Tibial artery (tissue), 4 donors: ENCODE measurements around the gene CRB3.

ENCODE experiments used
- DNase-seq, 2 donors: peaks; one replicate each; pipeline ENCODE4 v3.0.0-alpha.2; 2019
- H3K27ac ChIP-seq, 2 donors: fragments of 200-600 bp; sonication (generic) in 1 of 2; 1 replicate in 1 of 2; 2 replicates in 1 of 2; pipeline ENCODE4 v1.5.1; 2018 to 2019; ENCODE audit warnings: mild to moderate bottlenecking in 1 of 2
- H3K27me3 ChIP-seq, 2 donors: fragments of 200-600 bp; sonication (generic) in 1 of 2; one replicate each; pipeline versions ENCODE4 v1.5.1 to v1.6.0; 2016 to 2019
- H3K36me3 ChIP-seq, 3 donors: fragments of 200-600 bp; sonication (generic) in 2 of 3; one replicate each; pipeline ENCODE4 v1.5.1; 2016 to 2019; ENCODE audit warnings: mild to moderate bottlenecking in 2 of 3
- H3K4me1 ChIP-seq, 4 donors: fragments of 200-600 bp; sonication (generic) in 2 of 4; 1 replicate in 3 of 4; 2 replicates in 1 of 4; pipeline ENCODE4 v1.5.1; 2016 to 2019
- H3K4me3 ChIP-seq, 2 donors: fragments of 200-600 bp; sonication (generic) in 1 of 2; 1 replicate in 1 of 2; 2 replicates in 1 of 2; pipeline ENCODE4 v1.5.1; 2018 to 2019; ENCODE audit warnings: mild to moderate bottlenecking in 2 of 2
- H3K9me3 ChIP-seq, 3 donors: fragments of 200-600 bp; sonication (generic) in 1 of 3; one replicate each; pipeline ENCODE4 v1.5.1; 2016 to 2019
- intact Hi-C: fragments of 100-400 bp; cut with DNase I; formaldehyde crosslinking; loops from one replicate; pipeline ENCODE4 v1.15.0; 2023; ENCODE audit warnings: low total_unique reads
- TF ChIP-seq, protein P1 (sequence below), 2 experiments: fragments of 200-600 bp in 1 of 2; fragments of 450-650 bp in 1 of 2; IDR thresholded peaks; one replicate each; pipeline ENCODE4 v1.5.1; 2017 to 2019; ENCODE audit warnings: antibody characterized with exemption in 2 of 2, mild to moderate bottlenecking in 1 of 2, moderate library complexity in 1 of 2

CRB3 gene

DNA sequence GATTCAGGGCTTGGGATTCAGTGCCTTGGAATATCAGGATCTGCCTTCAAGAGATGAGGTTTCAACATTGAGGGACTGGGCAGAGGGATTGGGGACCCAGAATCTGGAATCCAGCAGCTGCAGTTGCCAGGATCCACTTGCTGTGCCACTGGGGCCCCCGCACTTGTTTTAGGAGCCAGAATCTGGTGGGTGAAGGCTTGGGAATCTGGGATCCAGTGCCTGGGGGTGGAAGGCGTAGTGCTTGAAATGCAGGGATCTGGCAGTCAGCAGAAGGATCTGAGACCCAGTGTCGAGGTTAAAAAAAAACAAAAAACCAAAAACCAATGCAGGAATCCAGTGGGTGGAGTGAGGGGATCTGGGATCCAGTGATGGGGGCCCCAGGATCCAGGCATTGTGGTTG is 23.2 kb upstream of the CRB3 start:
- Histone ChIP-seq H3K36me3 (peaks cover 4 to 38% (median 20%) of the 10 kb centered on the region in 3 donors), H3K4me1 (no peaks in the 10 kb centered on the region), H3K27me3 (no peaks in the 10 kb centered on the region), H3K27ac (no peak overlapping the region), H3K4me3 (no peak overlapping the region), H3K9me3 (peaks cover 0 to 6% (median 0%) of the 10 kb centered on the region in 3 donors)
- no peak for DNase-seq
- TF ChIP-seq, protein P1, sequence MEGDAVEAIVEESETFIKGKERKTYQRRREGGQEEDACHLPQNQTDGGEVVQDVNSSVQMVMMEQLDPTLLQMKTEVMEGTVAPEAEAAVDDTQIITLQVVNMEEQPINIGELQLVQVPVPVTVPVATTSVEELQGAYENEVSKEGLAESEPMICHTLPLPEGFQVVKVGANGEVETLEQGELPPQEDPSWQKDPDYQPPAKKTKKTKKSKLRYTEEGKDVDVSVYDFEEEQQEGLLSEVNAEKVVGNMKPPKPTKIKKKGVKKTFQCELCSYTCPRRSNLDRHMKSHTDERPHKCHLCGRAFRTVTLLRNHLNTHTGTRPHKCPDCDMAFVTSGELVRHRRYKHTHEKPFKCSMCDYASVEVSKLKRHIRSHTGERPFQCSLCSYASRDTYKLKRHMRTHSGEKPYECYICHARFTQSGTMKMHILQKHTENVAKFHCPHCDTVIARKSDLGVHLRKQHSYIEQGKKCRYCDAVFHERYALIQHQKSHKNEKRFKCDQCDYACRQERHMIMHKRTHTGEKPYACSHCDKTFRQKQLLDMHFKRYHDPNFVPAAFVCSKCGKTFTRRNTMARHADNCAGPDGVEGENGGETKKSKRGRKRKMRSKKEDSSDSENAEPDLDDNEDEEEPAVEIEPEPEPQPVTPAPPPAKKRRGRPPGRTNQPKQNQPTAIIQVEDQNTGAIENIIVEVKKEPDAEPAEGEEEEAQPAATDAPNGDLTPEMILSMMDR (IDR thresholded peaks at IDR 0.05), result no peak
- intact Hi-C loops, result loop anchor here (2.0 kb wide), 1 partner anchor 30 kb away; no protein-coding TSS in a partner anchor

DNA sequence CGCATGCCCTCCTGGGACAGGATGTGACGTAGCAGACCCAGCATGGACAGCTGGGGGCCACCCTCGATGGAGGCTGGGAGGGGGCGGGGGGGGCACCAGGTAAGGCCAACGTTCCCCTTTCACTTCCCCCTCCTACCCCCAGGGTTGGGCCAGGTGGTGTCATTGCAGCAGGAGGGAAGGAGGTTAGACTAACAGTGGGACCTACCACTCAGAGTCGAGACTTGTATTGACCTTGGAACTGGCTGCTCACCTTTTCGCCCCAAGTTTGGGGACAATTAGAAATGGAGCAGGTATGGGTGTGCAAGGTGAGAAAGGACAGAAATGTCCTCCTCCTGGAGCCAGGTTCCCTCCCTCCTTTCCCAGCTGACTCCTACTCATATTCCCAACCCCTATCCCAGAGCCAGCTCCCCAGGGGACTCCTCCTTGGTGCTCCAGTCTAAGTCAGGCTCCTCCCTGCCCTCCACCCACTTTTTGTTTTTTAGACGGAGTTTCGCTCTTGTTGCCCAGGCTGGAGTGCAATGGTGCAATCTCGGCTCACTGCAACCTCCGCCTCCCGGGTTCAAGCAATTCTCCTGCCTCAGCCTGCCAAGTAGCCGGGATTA is 21.9 kb upstream of the CRB3 start:
- intact Hi-C loops, result no loop called here
- H3K27ac ChIP-seq, result no peak overlapping the region

DNA sequence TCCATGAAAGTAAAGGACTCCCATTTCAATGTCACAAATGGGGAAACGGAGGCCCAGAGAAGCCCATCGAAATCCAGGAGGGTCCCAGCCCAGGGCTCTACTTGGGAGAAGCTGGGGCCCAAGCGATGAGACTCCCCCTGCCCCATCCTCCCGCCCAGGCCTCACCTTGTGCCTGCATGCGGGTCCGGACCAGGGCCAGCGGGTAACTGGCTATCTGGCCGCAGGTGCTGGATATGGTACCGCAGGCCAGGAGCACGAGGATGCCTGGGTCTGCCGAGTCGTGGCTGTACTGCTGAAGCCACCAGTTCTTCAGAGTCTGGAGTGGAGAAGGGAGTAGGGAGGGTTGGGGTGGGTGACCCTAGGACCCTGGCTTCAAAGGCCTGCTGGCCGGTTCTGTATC is 20.1 kb upstream of the CRB3 start:
- H3K4me3 ChIP-seq, result no peak overlapping the region
- no peaks in the 10 kb centered on the region for H3K27me3 ChIP-seq
- TF ChIP-seq, protein P1 (IDR thresholded peaks at IDR 0.05), result no peak
- no peak for DNase-seq
- H3K4me1 ChIP-seq, result no peaks in the 10 kb centered on the region
- H3K27ac ChIP-seq, result no peak overlapping the region
- H3K36me3 ChIP-seq, result peaks cover 13 to 60% (median 31%) of the 10 kb centered on the region in 3 donors
- intact Hi-C loops, result no loop called here
- H3K9me3 ChIP-seq, result peaks cover 0 to 9% (median 0%) of the 10 kb centered on the region in 3 donors

More for the DNA sequence above, 21.9 kb upstream of the CRB3 start:
- TF ChIP-seq, protein P1 (IDR thresholded peaks at IDR 0.05), result no peak
- no peak for DNase-seq
- H3K36me3 ChIP-seq, result peaks cover 13 to 51% (median 31%) of the 10 kb centered on the region in 3 donors
- no peak overlapping the region for H3K4me3 ChIP-seq
- peaks cover 0 to 9% (median 0%) of the 10 kb centered on the region in 3 donors for H3K9me3 ChIP-seq
- H3K27me3 ChIP-seq, result no peaks in the 10 kb centered on the region
- no peaks in the 10 kb centered on the region for H3K4me1 ChIP-seq

DNA sequence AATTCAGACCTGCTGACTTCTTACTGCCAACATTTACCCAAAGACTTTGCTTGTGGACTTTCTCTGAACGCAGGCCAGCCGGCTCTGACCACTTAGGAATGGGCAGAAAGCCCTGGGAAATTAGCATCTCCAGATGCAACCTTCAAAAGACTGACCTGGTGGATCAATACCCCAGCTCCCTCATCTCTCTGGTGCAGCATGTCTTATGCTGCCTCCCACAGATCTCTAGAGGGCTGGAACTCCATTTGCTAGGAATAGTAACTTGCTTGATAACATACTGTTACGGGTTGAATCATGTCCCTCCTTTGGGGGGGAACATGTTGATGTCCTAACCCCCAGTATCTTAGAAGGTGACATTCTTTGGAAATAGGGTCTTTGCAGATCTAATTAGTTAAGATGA is 17.6 kb upstream of the CRB3 start:
- Histone ChIP-seq H3K9me3 (peaks cover 0 to 9% (median 0%) of the 10 kb centered on the region in 3 donors), H3K36me3 (peaks cover 13 to 74% (median 38%) of the 10 kb centered on the region in 3 donors), H3K27me3 (no peaks in the 10 kb centered on the region), H3K4me3 (no peak overlapping the region), H3K4me1 (no peaks in the 10 kb centered on the region), H3K27ac (no peak overlapping the region)
- intact Hi-C loops, result no loop called here
- DNase-seq, result no peak
- TF ChIP-seq, protein P1 (IDR thresholded peaks at IDR 0.05), result no peak

DNA sequence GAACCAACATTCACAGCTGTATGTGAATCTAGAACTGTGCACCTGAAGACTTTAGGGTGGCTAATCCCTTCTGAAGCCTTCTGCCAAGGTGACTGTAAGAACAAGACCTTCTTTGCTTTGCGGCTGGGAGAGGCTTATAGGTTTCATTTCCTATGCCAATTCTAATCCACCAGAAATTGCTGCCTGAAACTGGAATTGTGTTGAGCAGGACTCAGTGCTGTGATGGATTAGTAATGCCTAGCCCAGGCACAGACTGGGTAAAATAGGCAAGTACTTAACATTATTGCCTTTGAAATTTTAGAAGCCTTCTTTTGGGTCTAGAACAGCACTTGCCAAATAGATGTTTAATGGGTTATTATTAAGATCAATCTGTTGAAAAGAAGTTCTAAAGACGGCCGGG is 16.0 kb upstream of the CRB3 start:
- intact Hi-C loops, result no loop called here
- TF ChIP-seq, protein P1 (IDR thresholded peaks at IDR 0.05), result no peak
- H3K36me3 ChIP-seq, result peaks cover 21 to 81% (median 49%) of the 10 kb centered on the region in 3 donors
- H3K9me3 ChIP-seq, result peaks cover 0 to 9% (median 0%) of the 10 kb centered on the region in 3 donors
- H3K4me3 ChIP-seq, result no peak overlapping the region
- H3K27me3 ChIP-seq, result no peaks in the 10 kb centered on the region
- DNase-seq, result no peak
- no peaks in the 10 kb centered on the region for H3K4me1 ChIP-seq
- H3K27ac ChIP-seq, result no peak overlapping the region
